NCI-H1436 (cell line): Measurements from ENCODE around the gene IL24.

Source experiments
- DNase-seq: peaks from one replicate; lab custom pipeline; 2025; lab: John Stamatoyannopoulos, UW

Gene IL24

GRCh38 chr1:206953126-206953525 is 55.9 kb downstream of the IL24 start:
- no peak for DNase-seq

GRCh38 chr1:206953626-206954025 is 56.4 kb downstream of the IL24 start:
- DNase-seq = no peak
